ENCODE data around the gene TRPC4. TPM values are rescaled to one million over a fixed set of nuclear protein-coding genes. Genes with fewer than 3 reads are reported as not detected.

The TRPC4 gene
- total and polyA plus RNA-seq, 12 donors: 0.24 to 22.5 (median 0.78) TPM

DNA sequence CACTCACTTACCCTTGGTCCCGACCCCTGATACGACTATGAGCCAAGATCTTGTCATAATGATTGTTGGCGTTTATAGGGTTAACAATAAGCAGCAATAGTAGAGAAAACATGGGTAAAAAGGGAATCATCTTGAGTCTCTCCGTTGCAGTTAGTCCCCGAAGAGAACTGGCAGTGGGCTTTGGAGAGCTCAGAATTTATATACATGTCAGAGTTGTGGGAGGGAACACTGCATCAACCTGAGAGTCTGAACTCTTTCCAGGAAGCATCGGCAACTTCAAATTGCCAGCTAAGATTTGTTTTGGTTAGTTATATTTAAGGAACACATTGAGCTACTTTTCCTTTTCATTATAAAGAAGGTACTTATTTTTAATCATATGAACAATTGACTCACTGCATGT, 271.0 kb downstream of the TRPC4 start, which contains the start of gene POSTN:
TSS of gene POSTN (minus strand) at position 172 of the 400 bp plus-strand sequence. CDS start at position 130, 42 bp downstream.
- intact Hi-C loops (cut with DNase I): no loop called here
- no peak for DNase-seq
- no peaks in the 10 kb centered on the region for H3K27me3 ChIP-seq
- no peak within 1 kb of the TSS for H3K4me3 ChIP-seq
- no peak within 1 kb of the TSS for H3K27ac ChIP-seq
- H3K36me3 ChIP-seq (replicated peaks in 1 of 2): no peaks in the 10 kb centered on the region
- 12 to 18% (median 16%) methylated on average over 6 of the region's 6 CpGs for WGBS, 4 donors
- no peaks in the 10 kb centered on the region for H3K4me1 ChIP-seq (replicated peaks in 1 of 2)
- TF ChIP-seq, protein P1, sequence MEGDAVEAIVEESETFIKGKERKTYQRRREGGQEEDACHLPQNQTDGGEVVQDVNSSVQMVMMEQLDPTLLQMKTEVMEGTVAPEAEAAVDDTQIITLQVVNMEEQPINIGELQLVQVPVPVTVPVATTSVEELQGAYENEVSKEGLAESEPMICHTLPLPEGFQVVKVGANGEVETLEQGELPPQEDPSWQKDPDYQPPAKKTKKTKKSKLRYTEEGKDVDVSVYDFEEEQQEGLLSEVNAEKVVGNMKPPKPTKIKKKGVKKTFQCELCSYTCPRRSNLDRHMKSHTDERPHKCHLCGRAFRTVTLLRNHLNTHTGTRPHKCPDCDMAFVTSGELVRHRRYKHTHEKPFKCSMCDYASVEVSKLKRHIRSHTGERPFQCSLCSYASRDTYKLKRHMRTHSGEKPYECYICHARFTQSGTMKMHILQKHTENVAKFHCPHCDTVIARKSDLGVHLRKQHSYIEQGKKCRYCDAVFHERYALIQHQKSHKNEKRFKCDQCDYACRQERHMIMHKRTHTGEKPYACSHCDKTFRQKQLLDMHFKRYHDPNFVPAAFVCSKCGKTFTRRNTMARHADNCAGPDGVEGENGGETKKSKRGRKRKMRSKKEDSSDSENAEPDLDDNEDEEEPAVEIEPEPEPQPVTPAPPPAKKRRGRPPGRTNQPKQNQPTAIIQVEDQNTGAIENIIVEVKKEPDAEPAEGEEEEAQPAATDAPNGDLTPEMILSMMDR (IDR thresholded peaks at IDR 0.05): no peak
- no peak for TF ChIP-seq POLR2A (IDR thresholded peaks at IDR 0.05)
- H3K9me3 ChIP-seq (replicated peaks in 1 of 3): no peaks in the 10 kb centered on the region

DNA sequence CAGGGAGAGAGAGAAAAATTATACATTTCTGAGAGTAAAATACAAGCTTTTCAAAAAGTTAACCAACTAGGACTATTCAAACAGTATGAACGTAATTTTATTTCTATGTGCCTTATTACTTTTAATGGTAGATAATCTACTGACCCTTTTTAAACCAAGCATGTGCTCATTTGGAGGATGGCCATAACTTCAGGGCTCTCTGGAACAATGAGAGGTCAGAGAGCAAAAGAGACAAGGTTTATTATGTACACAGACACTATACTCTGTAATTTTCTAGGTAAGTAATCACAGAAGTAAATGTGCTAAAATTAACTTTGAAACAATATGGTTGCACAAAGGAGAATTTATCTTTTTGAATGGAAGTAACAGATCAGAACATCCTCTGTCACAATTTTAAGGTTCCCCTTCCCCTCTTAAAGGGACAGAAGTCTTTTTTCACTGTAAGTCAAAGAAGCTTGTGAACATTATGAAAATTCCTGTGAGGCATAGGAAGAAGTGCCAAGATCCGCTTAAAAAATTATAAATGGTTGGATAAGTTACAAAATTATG, 272.0 kb downstream of the TRPC4 start:
- Histone ChIP-seq H3K4me3 (no peak overlapping the region), H3K9me3 (replicated peaks in 1 of 3) (no peaks in the 10 kb centered on the region), H3K27me3 (no peaks in the 10 kb centered on the region), H3K4me1 (replicated peaks in 1 of 2) (no peaks in the 10 kb centered on the region), H3K27ac (no peak overlapping the region), H3K36me3 (replicated peaks in 1 of 2) (no peaks in the 10 kb centered on the region)
- no peak for DNase-seq
- TF ChIP-seq, protein P1 (IDR thresholded peaks at IDR 0.05): no peak
- TF ChIP-seq POLR2A (IDR thresholded peaks at IDR 0.05): no peak
- intact Hi-C loops (cut with DNase I): no loop called here
- 46 to 58% (median 51%) methylated on average over 2 of the region's 2 CpGs for WGBS, 4 donors

DNA sequence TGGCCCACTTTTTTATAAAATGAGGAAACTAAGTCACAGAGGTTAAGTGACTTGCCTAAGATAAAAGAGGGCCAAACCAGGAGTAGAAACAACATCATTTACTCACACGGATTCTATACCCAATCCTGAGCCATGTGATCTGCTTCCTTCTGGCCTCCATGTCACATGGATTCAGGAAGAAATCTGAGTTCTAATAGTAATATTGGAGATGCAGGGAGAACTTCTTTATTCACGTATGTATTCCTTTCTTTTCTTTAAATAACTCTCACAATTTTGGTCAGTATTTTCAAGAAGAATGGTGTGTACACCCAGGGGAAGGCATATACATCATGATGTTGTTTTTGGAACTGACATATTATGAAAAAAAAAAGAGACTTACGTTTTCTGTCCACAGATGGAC, 272.8 kb downstream of the TRPC4 start:
- WGBS, 4 donors: 45 to 52% (median 49%) methylated on average over 3 of the region's 3 CpGs
- no peak overlapping the region for H3K27ac ChIP-seq

DNA sequence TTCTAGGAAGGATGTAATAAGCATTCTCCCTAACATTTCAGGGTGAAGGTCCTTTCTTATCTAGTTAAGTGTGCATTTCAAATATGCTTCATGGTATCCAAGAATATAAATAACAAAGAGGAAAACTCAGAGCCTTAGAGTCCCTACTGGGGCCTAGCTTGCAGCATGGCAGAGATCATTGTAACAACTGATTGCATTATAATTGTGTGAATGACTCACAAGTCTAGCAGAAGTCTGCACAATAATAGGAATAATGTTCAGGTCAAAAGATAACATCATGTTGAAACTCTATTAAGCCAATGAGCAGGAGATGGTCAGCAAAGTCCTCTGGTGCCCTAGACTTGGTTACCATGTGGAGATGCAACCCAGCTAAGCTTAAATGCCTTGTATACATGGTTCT, 274.4 kb downstream of the TRPC4 start:
- no peaks in the 10 kb centered on the region for H3K36me3 ChIP-seq (replicated peaks in 1 of 2)
- H3K4me1 ChIP-seq (replicated peaks in 1 of 2): no peaks in the 10 kb centered on the region
- DNase-seq: no peak
- no peak overlapping the region for H3K27ac ChIP-seq
- no peaks in the 10 kb centered on the region for H3K27me3 ChIP-seq
- TF ChIP-seq, protein P1 (IDR thresholded peaks at IDR 0.05): no peak
- no peak for TF ChIP-seq POLR2A (IDR thresholded peaks at IDR 0.05)
- intact Hi-C loops (cut with DNase I): no loop called here
- no peaks in the 10 kb centered on the region for H3K9me3 ChIP-seq (replicated peaks in 1 of 3)
- H3K4me3 ChIP-seq: no peak overlapping the region

More for the DNA sequence above, 272.8 kb downstream of the TRPC4 start:
- TF ChIP-seq, protein P1 (IDR thresholded peaks at IDR 0.05): no peak
- no peak for TF ChIP-seq POLR2A (IDR thresholded peaks at IDR 0.05)
- Histone ChIP-seq H3K4me3 (no peak overlapping the region), H3K27me3 (no peaks in the 10 kb centered on the region), H3K9me3 (replicated peaks in 1 of 3) (no peaks in the 10 kb centered on the region), H3K36me3 (replicated peaks in 1 of 2) (no peaks in the 10 kb centered on the region), H3K4me1 (replicated peaks in 1 of 2) (no peaks in the 10 kb centered on the region)
- DNase-seq: no peak
- intact Hi-C loops (cut with DNase I): no loop called here

Measured in adrenal gland (tissue), 12 donors.